Right ventricle myocardium inferior (tissue), 1 donor: Measurements from ENCODE around the gene AKNAD1. TPM values are rescaled to one million over a fixed set of nuclear protein-coding genes. Genes with fewer than 3 reads are reported as not detected.

Experiments used
- total RNA-seq: library from RNA; stranded (reverse); fragmentation: NEBNext Ultra II Directional; extraction: Animal tissue kit (Norgen Biotek cat#: 25700); gene quantifications from one replicate; pipeline ENCODE4 v1.2.1, GENCODE V29; 2021
- donor health status: DM: no; HTN: yes; CAD: no; lungs with severe emphysema.

The AKNAD1 gene
- total RNA-seq, 1 donor from 2014 or later: not detected

Other genes starting within 250 kb of the AKNAD1 start
- 1.1 TPM for gene HENMT1, start 196.0 kb downstream of the AKNAD1 start, total RNA-seq
- 16.9 TPM for gene PRPF38B, start 164.8 kb downstream of the AKNAD1 start, total RNA-seq
- gene FNDC7, start 144.2 kb downstream of the AKNAD1 start, total RNA-seq: not detected
- 24.1 TPM for gene STXBP3, start 110.4 kb downstream of the AKNAD1 start, total RNA-seq
- 5.1 TPM for gene GPSM2, start 19.9 kb upstream of the AKNAD1 start, total RNA-seq
- 27.6 TPM for gene CLCC1, start 106.4 kb upstream of the AKNAD1 start, total RNA-seq
- 14.6 TPM for gene WDR47, start 185.0 kb upstream of the AKNAD1 start, total RNA-seq
- 61.8 TPM for gene TAF13, start 218.9 kb upstream of the AKNAD1 start, total RNA-seq
- gene TMEM167B, start 233.7 kb upstream of the AKNAD1 start, total RNA-seq: 31.5 TPM